PC-3 (cell line): Measurements from ENCODE around the gene ITGA1. TPM values are rescaled to one million over a fixed set of nuclear protein-coding genes. Genes with fewer than 3 reads are reported as not detected.

Experiments
- ATAC-seq: fragments of 200-7000 bp; cut with Tn5 transposase; 2 replicates; pipeline ENCODE4 v1.9.1; 2020; ENCODE audit warnings: mild to moderate bottlenecking, moderate library complexity
- BruUV-seq: library from RNA; stranded (reverse); fragments of 400-500 nt; replicated peaks from 2 replicates; lab custom pipeline; 2021; lab: Mats Ljungman, UMichigan
- CTCF ChIA-PET: fragments of 300-600 bp; sonication (Branson Sonifier 250); formaldehyde crosslinking; loops from one replicate; lab custom pipeline; 2022; ENCODE audit warnings: antibody characterized with exemption; lab: Charles Lee
- POLR2A ChIA-PET: fragments of 300-600 bp; sonication (Branson Sonifier 250); formaldehyde crosslinking; loops from one replicate; lab custom pipeline; 2022; ENCODE audit warnings: antibody characterized with exemption; ENCODE audit not compliant: unreplicated experiment; lab: Charles Lee
- DNase-seq: peaks from one replicate; pipeline ENCODE4 v3.0.0-alpha.2; 2015
- H2AFZ ChIP-seq: fragments of 300-600 bp; sonication (generic); 2 replicates; pipeline ENCODE4 v1.6.0; 2016; ENCODE audit warnings: antibody characterized with exemption, low read length
- H3F3A ChIP-seq: fragments of 300-600 bp; sonication (generic); one replicate; pipeline ENCODE4 v1.6.0; 2017; ENCODE audit warnings: antibody characterized with exemption, low read length, control low read depth, mild to moderate bottlenecking; ENCODE audit not compliant: unreplicated experiment
- H3K27ac ChIP-seq: fragments of 300-600 bp; sonication (generic); 2 replicates; pipeline ENCODE4 v1.5.1; 2016; ENCODE audit warnings: mild to moderate bottlenecking, low read length
- H3K27me3 ChIP-seq: fragments of 300-600 bp; sonication (generic); 2 replicates; pipeline ENCODE4 v1.6.1; 2016; ENCODE audit warnings: low read length, mixed read lengths
- H3K36me3 ChIP-seq: fragments of 300-600 bp; sonication (generic); 2 replicates; pipeline ENCODE4 v1.6.1; 2016; ENCODE audit warnings: low read depth, mixed run types, low read length, mixed read lengths
- H3K4me1 ChIP-seq: fragments of 300-600 bp; sonication (generic); 2 replicates; pipeline ENCODE4 v1.5.1; 2016; ENCODE audit warnings: low read length; ENCODE audit not compliant: insufficient read depth
- H3K4me2 ChIP-seq: fragments of 300-600 bp; sonication (generic); 2 replicates; pipeline ENCODE4 v1.6.0; 2016; ENCODE audit warnings: low read length
- H3K4me3 ChIP-seq: fragments of 300-600 bp; sonication (generic); 2 replicates; pipeline ENCODE4 v1.5.1; 2016; ENCODE audit warnings: mild to moderate bottlenecking, low read length, mixed read lengths
- H3K79me2 ChIP-seq: fragments of 300-600 bp; sonication (generic); 2 replicates; pipeline ENCODE4 v1.6.1; 2017; ENCODE audit warnings: low read length, mixed read lengths
- H3K9ac ChIP-seq: fragments of 300-600 bp; sonication (generic); 2 replicates; pipeline ENCODE4 v1.6.0; 2016; ENCODE audit warnings: mild to moderate bottlenecking, low read length
- H3K9me2 ChIP-seq: fragments of 300-600 bp; sonication (generic); replicated peaks from 2 replicates; pipeline ENCODE4 v1.6.1; 2016; ENCODE audit warnings: mixed run types, low read length, mixed read lengths
- H3K9me3 ChIP-seq: fragments of 300-600 bp; sonication (generic); 2 replicates; pipeline ENCODE4 v1.6.1; 2016; ENCODE audit warnings: low read length, mixed read lengths
- H4K20me1 ChIP-seq: fragments of 300-600 bp; sonication (generic); 2 replicates; pipeline ENCODE4 v1.6.1; 2016; ENCODE audit warnings: low read length, mixed read lengths
- CTCF ChIP-seq: fragments of 300-600 bp; sonication (generic); conservative IDR thresholded peaks from 2 replicates; pipeline ENCODE4 v1.5.1; 2017; ENCODE audit warnings: antibody characterized with exemption, low read depth, mild to moderate bottlenecking, low read length
- EZH2 ChIP-seq: fragments of 300-600 bp; sonication (generic); IDR thresholded peaks from one replicate; pipeline ENCODE4 v1.6.1; 2017; ENCODE audit warnings: antibody characterized with exemption, mild to moderate bottlenecking, low read length; ENCODE audit not compliant: unreplicated experiment
- EZH2phosphoT487 ChIP-seq: fragments of 300-600 bp; sonication (generic); IDR thresholded peaks from 2 replicates; pipeline ENCODE4 v1.6.1; 2018; ENCODE audit warnings: mild to moderate bottlenecking, antibody characterized with exemption, low read length, borderline replicate concordance
- intact Hi-C: fragments of 100-400 bp; cut with micrococcal nuclease; formaldehyde crosslinking; loops from 2 replicates; pipeline ENCODE4 v1.9.0; 2023
- total RNA-seq: library from RNA; depleted of rRNA; stranded (reverse); fragments of >200 nt; gene quantifications from 2 replicates; pipeline ENCODE4 v1.2.3, GENCODE V29; 2014

Gene ITGA1
- total RNA-seq, 1 experiment from 2014 or later: 4.7 TPM

DNA sequence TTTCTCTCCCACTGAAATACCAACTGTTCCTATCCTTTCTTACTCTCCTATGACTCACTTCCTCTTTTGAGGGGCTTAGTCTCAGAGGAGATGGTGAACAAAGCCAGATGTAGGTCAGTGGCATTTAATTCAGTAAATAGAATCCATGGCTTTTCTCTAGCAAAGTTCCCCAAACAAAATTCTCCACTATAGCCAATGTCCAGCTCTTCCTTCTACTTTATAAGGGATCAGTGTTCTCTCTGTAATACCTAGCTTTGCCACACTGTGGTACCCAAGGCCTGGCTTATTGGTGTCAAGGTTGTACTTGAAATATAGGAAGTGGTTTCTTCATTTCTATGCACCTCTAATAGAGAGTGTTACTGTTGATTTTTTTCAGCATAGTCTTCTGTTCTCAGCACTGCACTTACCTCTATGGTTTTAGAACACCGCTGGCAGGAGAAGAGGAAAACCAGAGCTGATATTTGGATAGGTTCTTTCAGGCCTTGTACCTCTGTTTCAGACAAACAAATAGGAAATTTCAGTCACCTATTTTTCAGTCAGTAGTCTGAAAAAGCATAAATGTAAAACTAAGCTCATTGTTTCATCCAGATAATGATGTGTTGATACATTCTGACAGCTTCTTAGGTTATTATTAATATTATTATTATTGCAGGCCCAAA is 160.8 kb downstream of the ITGA1 start:
- Histone ChIP-seq H3K79me2 (no peaks in the 10 kb centered on the region), H4K20me1 (no peaks in the 10 kb centered on the region), H2AFZ (no peak overlapping the region; the same call in 1 of the 2 replicates), H3K9ac (no peak overlapping the region), H3K27me3 (no peaks in the 10 kb centered on the region), H3K27ac (no peak overlapping the region), H3K4me3 (no peak overlapping the region), H3K4me1 (peaks cover 29% of the 10 kb centered on the region), H3K36me3 (no peaks in the 10 kb centered on the region), H3F3A (no peaks in the 10 kb centered on the region), H3K9me2 (no peaks in the 10 kb centered on the region), H3K4me2 (0 out of 2 replicates have a peak overlapping the region, but pooled peaks have one; percentile 16), H3K9me3 (no peaks in the 10 kb centered on the region)
- DNase-seq (peak; percentile 89), ATAC-seq (peak; percentile 86)
- CTCF ChIA-PET: interaction anchor here (0.6 to 1.5 kb wide), 12 partner anchors 34 to 169 kb away, joined by 3 to 8 read pairs (median 4); partner anchors contain the start of genes ITGA2 and MOCS2
- intact Hi-C loops: loop anchor here (1.0 to 10.0 kb wide), 5 partner anchors 39 to 148 kb away; no protein-coding TSS in a partner anchor
- TF ChIP-seq EZH2: no peak
- peak; percentile 91 for TF ChIP-seq CTCF
- POLR2A ChIA-PET: interaction anchor here (0.9 kb wide), 1 partner anchor 83 kb away, joined by 5 read pairs; no protein-coding TSS in a partner anchor
- no TSS peak for BruUV-seq

- Histone ChIP-seq H2AFZ (no peak overlapping the region), H3K9me2 (no peaks in the 10 kb centered on the region), H3K9ac (no peak overlapping the region), H3K27me3 (no peaks in the 10 kb centered on the region), H3K4me2 (no peak overlapping the region), H3F3A (no peaks in the 10 kb centered on the region), H3K36me3 (no peaks in the 10 kb centered on the region), H3K9me3 (no peaks in the 10 kb centered on the region), H3K4me3 (no peak overlapping the region), H3K79me2 (no peaks in the 10 kb centered on the region), H3K4me1 (peaks cover 22% of the 10 kb centered on the region), H3K27ac (no peak overlapping the region), H4K20me1 (no peaks in the 10 kb centered on the region)
- BruUV-seq: no TSS peak
- ATAC-seq (no peak), DNase-seq (no peak)
- intact Hi-C loops: no loop called here
- no peak for TF ChIP-seq EZH2
- TF ChIP-seq EZH2phosphoT487: no peak
- no peak for TF ChIP-seq CTCF
- ChIA-PET POLR2A (no interaction called here), CTCF (no interaction called here)
These were observed 163.0 kb downstream of the ITGA1 start for GRCh38 chr5:52950686-52951085.

DNA sequence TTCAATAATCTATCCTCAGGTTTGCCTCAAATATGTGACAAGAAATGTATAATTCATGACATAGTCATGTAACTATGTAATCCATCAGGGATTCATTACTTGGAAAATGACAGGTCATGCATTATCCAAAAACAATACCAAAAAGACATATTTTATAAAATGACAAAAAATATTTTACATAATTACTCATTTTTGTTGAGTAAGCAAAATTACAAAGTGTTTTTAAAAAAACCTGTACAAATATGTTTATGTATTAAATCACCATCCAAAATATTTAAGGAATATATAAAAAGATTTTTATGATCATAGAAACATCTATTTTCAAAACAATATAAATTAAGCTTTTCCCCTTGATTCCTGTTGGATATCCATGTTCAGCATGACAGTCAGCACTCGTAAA is 164.8 kb downstream of the ITGA1 start:
- H3K79me2 ChIP-seq: no peaks in the 10 kb centered on the region
- no peak overlapping the region for H3K4me3 ChIP-seq
- no peak for TF ChIP-seq EZH2phosphoT487
- no peak for TF ChIP-seq EZH2
- TF ChIP-seq CTCF: no peak
- no peak overlapping the region for H3K4me2 ChIP-seq
- CTCF ChIA-PET: no interaction called here
- DNase-seq: no peak
- intact Hi-C loops: no loop called here
- no peaks in the 10 kb centered on the region for H3K9me3 ChIP-seq
- H3K27ac ChIP-seq: no peak overlapping the region
- H4K20me1 ChIP-seq: no peaks in the 10 kb centered on the region
- H3K9ac ChIP-seq: no peak overlapping the region
- no peaks in the 10 kb centered on the region for H3K27me3 ChIP-seq
- no peak overlapping the region for H2AFZ ChIP-seq
- no peaks in the 10 kb centered on the region for H3K36me3 ChIP-seq
- no peak for ATAC-seq
- POLR2A ChIA-PET: no interaction called here
- BruUV-seq: TSS peak; percentile 11
- H3K9me2 ChIP-seq: no peaks in the 10 kb centered on the region
- H3F3A ChIP-seq: no peaks in the 10 kb centered on the region
- peaks cover 13% of the 10 kb centered on the region for H3K4me1 ChIP-seq
